ENCODE data around the gene NOD2. TPM values are rescaled to one million over a fixed set of nuclear protein-coding genes. Genes with fewer than 3 reads are reported as not detected.
A peak's percentile ranks its signal among the peaks of the same experiment; 100 is the strongest.

NOD2 gene
- total RNA-seq, 1 experiment from 2014 or later: 0.11 TPM

DNA sequence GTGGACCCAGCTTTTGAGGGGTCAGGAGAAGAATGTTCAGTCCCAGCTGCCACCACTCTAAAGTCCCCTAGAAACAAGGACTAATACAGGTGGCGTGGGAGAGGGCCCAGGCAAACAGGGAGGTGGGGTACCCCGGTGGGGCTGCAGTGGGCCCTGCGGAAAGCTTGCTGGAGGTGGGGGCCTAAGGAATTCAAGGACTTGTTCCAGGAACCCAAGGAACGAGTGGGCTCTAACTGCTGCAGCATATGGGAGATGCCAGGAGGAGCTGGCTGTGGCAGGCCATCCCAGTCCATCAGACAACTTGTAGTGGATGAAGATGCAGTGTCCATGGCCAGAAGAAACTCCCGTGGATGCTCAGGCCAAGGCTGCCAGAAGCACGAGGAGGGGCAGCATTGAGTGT lies 22.9 kb upstream of the NOD2 start:
- Mint-ChIP-seq H3K36me3 (peaks cover 16% of the 10 kb centered on the region), H3K4me1 (peaks cover 13% of the 10 kb centered on the region), H3K4me3 (no peak overlapping the region), H3K9me3 (peaks cover 24% of the 10 kb centered on the region), H3K27ac (no peak overlapping the region), H3K27me3 (ENCODE audit: low read depth) (no peaks in the 10 kb centered on the region; the same call in 1 of the 2 replicates)
- DNase-seq (ENCODE audit: low spot score) (no peak), ATAC-seq (no peak)
- TF ChIP-seq, protein P1, sequence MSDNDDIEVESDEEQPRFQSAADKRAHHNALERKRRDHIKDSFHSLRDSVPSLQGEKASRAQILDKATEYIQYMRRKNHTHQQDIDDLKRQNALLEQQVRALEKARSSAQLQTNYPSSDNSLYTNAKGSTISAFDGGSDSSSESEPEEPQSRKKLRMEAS (CRISPR knock-in tag; IDR thresholded peaks at IDR 0.05): no peak
- no peak for TF ChIP-seq ETV6 (CRISPR knock-in tag; IDR thresholded peaks at IDR 0.05)
- TF ChIP-seq GABPB1 (CRISPR knock-in tag; IDR thresholded peaks at IDR 0.05): no peak
- no peak for TF ChIP-seq PRRX2 (CRISPR knock-in tag; IDR thresholded peaks at IDR 0.05)
- TF ChIP-seq, protein P2, sequence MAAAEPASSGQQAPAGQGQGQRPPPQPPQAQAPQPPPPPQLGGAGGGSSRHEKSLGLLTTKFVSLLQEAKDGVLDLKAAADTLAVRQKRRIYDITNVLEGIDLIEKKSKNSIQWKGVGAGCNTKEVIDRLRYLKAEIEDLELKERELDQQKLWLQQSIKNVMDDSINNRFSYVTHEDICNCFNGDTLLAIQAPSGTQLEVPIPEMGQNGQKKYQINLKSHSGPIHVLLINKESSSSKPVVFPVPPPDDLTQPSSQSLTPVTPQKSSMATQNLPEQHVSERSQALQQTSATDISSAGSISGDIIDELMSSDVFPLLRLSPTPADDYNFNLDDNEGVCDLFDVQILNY (CRISPR knock-in tag; IDR thresholded peaks at IDR 0.05): no peak
- TF ChIP-seq ZNF416 (CRISPR knock-in tag; IDR thresholded peaks at IDR 0.05): no peak
- no peak for TF ChIP-seq ZBTB21 (CRISPR knock-in tag; IDR thresholded peaks at IDR 0.05; ENCODE audit: borderline replicate concordance)
- no peak for TF ChIP-seq JUN (CRISPR knock-in tag; IDR thresholded peaks at IDR 0.05)
- TF ChIP-seq EMX1 (CRISPR knock-in tag; IDR thresholded peaks at IDR 0.05): no peak
- TF ChIP-seq CREB1 (CRISPR knock-in tag; IDR thresholded peaks at IDR 0.05): no peak
- TF ChIP-seq ZNF671 (CRISPR knock-in tag; IDR thresholded peaks at IDR 0.05): no peak
- TF ChIP-seq HMGA2 (CRISPR knock-in tag; IDR thresholded peaks at IDR 0.05): no peak
- no peak for TF ChIP-seq ELF4 (CRISPR knock-in tag; IDR thresholded peaks at IDR 0.05; ENCODE audit: low read depth)
- TF ChIP-seq, protein P3, sequence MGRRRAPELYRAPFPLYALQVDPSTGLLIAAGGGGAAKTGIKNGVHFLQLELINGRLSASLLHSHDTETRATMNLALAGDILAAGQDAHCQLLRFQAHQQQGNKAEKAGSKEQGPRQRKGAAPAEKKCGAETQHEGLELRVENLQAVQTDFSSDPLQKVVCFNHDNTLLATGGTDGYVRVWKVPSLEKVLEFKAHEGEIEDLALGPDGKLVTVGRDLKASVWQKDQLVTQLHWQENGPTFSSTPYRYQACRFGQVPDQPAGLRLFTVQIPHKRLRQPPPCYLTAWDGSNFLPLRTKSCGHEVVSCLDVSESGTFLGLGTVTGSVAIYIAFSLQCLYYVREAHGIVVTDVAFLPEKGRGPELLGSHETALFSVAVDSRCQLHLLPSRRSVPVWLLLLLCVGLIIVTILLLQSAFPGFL (CRISPR knock-in tag; IDR thresholded peaks at IDR 0.05; ENCODE audit: borderline replicate concordance): no peak
- no peak for TF ChIP-seq RORB (CRISPR knock-in tag; IDR thresholded peaks at IDR 0.05)
- TF ChIP-seq, protein P4, sequence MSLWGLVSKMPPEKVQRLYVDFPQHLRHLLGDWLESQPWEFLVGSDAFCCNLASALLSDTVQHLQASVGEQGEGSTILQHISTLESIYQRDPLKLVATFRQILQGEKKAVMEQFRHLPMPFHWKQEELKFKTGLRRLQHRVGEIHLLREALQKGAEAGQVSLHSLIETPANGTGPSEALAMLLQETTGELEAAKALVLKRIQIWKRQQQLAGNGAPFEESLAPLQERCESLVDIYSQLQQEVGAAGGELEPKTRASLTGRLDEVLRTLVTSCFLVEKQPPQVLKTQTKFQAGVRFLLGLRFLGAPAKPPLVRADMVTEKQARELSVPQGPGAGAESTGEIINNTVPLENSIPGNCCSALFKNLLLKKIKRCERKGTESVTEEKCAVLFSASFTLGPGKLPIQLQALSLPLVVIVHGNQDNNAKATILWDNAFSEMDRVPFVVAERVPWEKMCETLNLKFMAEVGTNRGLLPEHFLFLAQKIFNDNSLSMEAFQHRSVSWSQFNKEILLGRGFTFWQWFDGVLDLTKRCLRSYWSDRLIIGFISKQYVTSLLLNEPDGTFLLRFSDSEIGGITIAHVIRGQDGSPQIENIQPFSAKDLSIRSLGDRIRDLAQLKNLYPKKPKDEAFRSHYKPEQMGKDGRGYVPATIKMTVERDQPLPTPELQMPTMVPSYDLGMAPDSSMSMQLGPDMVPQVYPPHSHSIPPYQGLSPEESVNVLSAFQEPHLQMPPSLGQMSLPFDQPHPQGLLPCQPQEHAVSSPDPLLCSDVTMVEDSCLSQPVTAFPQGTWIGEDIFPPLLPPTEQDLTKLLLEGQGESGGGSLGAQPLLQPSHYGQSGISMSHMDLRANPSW (CRISPR knock-in tag; conservative IDR thresholded peaks at IDR 0.05; ENCODE audit: low read depth): no peak
- TF ChIP-seq, protein P5, sequence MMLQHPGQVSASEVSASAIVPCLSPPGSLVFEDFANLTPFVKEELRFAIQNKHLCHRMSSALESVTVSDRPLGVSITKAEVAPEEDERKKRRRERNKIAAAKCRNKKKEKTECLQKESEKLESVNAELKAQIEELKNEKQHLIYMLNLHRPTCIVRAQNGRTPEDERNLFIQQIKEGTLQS (CRISPR knock-in tag; conservative IDR thresholded peaks at IDR 0.05): no peak
- ChIA-PET CTCF (interaction anchor here (0.9 to 9.6 kb wide), 2 partner anchors 9 to 135 kb away, joined by 3 to 236 read pairs; no protein-coding TSS in a partner anchor), POLR2A (no interaction called here)

DNA sequence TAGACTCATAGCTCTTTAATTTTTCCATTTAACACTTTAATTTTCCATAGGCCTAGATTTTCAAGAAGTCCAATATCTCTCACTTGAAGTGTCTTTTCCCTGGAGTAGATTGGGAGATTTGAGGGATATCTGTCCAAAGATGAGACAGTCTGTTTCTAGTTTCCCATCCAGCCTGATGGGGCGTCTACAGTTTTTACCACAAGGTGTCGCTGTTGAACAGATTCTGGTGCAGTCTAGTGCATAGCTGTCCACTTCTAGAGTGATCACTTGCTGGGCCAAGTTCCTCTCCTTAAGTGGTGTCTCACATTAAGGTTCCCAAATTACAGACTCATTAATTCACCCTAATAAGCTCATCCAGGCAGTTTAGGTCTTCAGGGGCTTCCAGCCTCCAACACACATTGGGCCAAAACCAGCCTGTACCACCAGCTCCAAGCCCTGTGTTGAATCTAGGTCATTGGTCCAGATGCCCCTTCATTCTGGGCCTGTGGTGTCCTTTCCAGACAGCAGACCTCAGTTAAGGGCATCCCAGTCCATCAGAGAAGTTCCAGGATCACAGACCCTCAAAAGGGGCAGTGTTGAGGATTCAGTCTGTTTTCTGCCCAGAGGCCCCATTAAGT lies 21.7 kb upstream of the NOD2 start:
- peak; percentile 26; the same call in 1 of the 2 replicates for ATAC-seq
- CTCF ChIA-PET: interaction anchor here (0.6 to 9.6 kb wide), 17 partner anchors 8 to 222 kb away, joined by 3 to 236 read pairs (median 3); partner anchors contain the start of gene CYLD
- H3K4me3 Mint-ChIP-seq: no peak overlapping the region

More for the DNA sequence above, 21.7 kb upstream of the NOD2 start:
- POLR2A ChIA-PET: no interaction called here
- Mint-ChIP-seq H3K36me3 (peaks cover 16% of the 10 kb centered on the region), H3K27ac (no peak overlapping the region), H3K9me3 (peaks cover 24% of the 10 kb centered on the region), H3K27me3 (ENCODE audit: low read depth) (no peaks in the 10 kb centered on the region; the same call in 1 of the 2 replicates), H3K4me1 (peaks cover 13% of the 10 kb centered on the region)
- TF ChIP-seq ZNF232 (CRISPR knock-in tag; IDR thresholded peaks at IDR 0.05) (no peak), ESRRA (CRISPR knock-in tag; IDR thresholded peaks at IDR 0.05; ENCODE audit: borderline replicate concordance) (no peak), CREB1 (CRISPR knock-in tag; IDR thresholded peaks at IDR 0.05) (no peak)
- TF ChIP-seq, protein P6, sequence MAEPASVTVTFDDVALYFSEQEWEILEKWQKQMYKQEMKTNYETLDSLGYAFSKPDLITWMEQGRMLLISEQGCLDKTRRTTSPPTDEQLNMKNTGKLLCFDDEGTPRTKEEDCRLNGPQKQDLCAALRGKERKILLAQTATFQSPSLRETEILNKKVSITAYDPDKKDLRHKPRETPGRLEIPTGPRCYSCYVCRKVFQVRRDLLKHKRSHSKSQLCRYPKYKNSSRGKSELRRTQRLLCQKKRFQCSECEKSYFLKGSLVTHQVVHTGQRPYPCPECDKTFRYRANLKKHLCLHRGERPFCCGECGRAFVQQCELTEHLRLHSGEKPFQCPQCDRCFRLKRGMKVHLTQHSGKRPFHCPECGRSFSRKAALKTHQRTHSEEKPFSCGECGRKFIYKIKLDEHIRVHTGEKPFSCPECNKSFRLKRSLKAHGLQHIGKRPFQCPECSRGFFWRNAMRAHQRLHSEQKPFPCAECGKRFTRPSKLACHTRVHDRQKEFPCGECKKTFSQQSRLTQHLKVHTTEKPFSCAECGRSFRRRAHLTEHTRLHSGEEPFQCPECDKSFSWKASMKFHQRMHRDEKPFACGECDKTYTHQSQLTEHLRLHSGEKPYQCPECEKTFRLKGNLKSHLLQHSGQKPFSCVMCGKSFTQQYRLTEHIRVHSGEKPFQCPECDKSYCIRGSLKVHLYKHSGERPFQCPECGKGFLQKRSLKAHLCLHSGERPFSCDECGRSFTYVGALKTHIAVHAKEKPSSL (CRISPR knock-in tag; conservative IDR thresholded peaks at IDR 0.05): no peak
- TF ChIP-seq, protein P7, sequence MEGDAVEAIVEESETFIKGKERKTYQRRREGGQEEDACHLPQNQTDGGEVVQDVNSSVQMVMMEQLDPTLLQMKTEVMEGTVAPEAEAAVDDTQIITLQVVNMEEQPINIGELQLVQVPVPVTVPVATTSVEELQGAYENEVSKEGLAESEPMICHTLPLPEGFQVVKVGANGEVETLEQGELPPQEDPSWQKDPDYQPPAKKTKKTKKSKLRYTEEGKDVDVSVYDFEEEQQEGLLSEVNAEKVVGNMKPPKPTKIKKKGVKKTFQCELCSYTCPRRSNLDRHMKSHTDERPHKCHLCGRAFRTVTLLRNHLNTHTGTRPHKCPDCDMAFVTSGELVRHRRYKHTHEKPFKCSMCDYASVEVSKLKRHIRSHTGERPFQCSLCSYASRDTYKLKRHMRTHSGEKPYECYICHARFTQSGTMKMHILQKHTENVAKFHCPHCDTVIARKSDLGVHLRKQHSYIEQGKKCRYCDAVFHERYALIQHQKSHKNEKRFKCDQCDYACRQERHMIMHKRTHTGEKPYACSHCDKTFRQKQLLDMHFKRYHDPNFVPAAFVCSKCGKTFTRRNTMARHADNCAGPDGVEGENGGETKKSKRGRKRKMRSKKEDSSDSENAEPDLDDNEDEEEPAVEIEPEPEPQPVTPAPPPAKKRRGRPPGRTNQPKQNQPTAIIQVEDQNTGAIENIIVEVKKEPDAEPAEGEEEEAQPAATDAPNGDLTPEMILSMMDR (IDR thresholded peaks at IDR 0.05): peak; percentile 81
- peak; percentile 59 for DNase-seq (ENCODE audit: low spot score)
